Aorta (tissue), 5 donors: ENCODE results near the gene FANCI. TPM values are rescaled to one million over a fixed set of nuclear protein-coding genes. Genes with fewer than 3 reads are reported as not detected.
A peak's percentile ranks its signal among the peaks of the same experiment; 100 is the strongest.

Source experiments
- ATAC-seq: fragments of 200-7000 bp; cut with Tn5 transposase; one replicate; pipeline ENCODE4 v1.9.1; 2022; ENCODE audit warnings: moderate library complexity; ENCODE audit not compliant: low FRiP score
- DNase-seq, 2 donors: peaks; one replicate each; pipeline ENCODE4 v3.0.0-alpha.2; 2020
- H3K27ac ChIP-seq, 2 donors: one replicate each; pipeline ENCODE4 v1.5.1; 2013; ENCODE audit warnings: low read length in 2 of 2, mild to moderate bottlenecking in 2 of 2, moderate library complexity in 2 of 2, control low read depth in 1 of 2, inconsistent platforms in 1 of 2, low read depth in 1 of 2
- H3K27me3 ChIP-seq, 2 donors: one replicate each; pipeline ENCODE4 v1.6.1; 2013; ENCODE audit warnings: control low read depth in 1 of 2, low read length in 1 of 2, mild to moderate bottlenecking in 1 of 2, moderate library complexity in 1 of 2; ENCODE audit not compliant: insufficient read depth in 2 of 2, control insufficient read depth in 1 of 2
- H3K36me3 ChIP-seq, 2 donors: one replicate each; pipeline ENCODE4 v1.6.1; 2013; ENCODE audit warnings: control low read depth in 1 of 2, low read length in 1 of 2, mild to moderate bottlenecking in 1 of 2; ENCODE audit not compliant: insufficient read depth in 2 of 2, control insufficient read depth in 1 of 2
- H3K4me1 ChIP-seq, 2 donors: one replicate each; pipeline ENCODE4 v1.6.1; 2013; ENCODE audit warnings: low read length in 2 of 2, control low read depth in 1 of 2, mild to moderate bottlenecking in 1 of 2, moderate library complexity in 1 of 2; ENCODE audit not compliant: insufficient read depth in 2 of 2, control insufficient read depth in 1 of 2
- H3K4me3 ChIP-seq, 2 donors: one replicate each; pipeline ENCODE4 v1.5.1; 2013; ENCODE audit warnings: low read length in 2 of 2, control low read depth in 1 of 2, mild to moderate bottlenecking in 1 of 2
- H3K9me3 ChIP-seq: one replicate; pipeline ENCODE4 v1.6.1; 2013; ENCODE audit warnings: mild to moderate bottlenecking, low read length; ENCODE audit not compliant: control insufficient read depth
- WGBS, 2 donors: extraction: QIAGEN DNeasy Blood & Tissue Kit; methylation state at CpG; one replicate each; pipeline ENCODE4 v1.1.7; 2013; 5-methylcytosine and 5-hydroxymethylcytosine counted together
- intact Hi-C, 2 donors: fragments of 100-400 bp; cut with DNase I; formaldehyde crosslinking; loops; one replicate each; pipeline versions ENCODE4 v1.14.2 to v1.15.0; 2022
- polyA plus RNA-seq, 2 donors: library from polyadenylated mRNA; stranded (reverse); fragments of 200-250 nt; gene quantifications; one replicate each; pipeline ENCODE4 v1.2.3, GENCODE V29; 2013
- total RNA-seq, 2 donors: library from RNA; stranded (reverse); fragmentation: NEBNext Ultra II Directional; extraction: Animal tissue kit (Norgen Biotek cat#: 25700); gene quantifications; one replicate each; pipeline ENCODE4 v1.2.1, GENCODE V29; 2021
- donor health status: healthy with polysubstance abuse.
- donor health status: Bipolar disorder and iron deficiency.
- donor health status: DM: no; HTN: no; CAD: no.
- donor health status: DM: no; HTN: no; CAD: no.
- donor health status: DM: yes; HTN: yes; CAD: no.

The FANCI gene
- total and polyA plus RNA-seq, 4 donors = 1.3 to 9.1 (median 5.0) TPM

GRCh38 chr15:89320200-89320599 is 76.4 kb downstream of the FANCI start:
- Histone ChIP-seq H3K4me3 (no peak overlapping the region), H3K27ac (no peak overlapping the region), H3K27me3 (no peaks in the 10 kb centered on the region), H3K9me3 (no peaks in the 10 kb centered on the region), H3K36me3 (peaks cover 0 to 31% of the 10 kb centered on the region in 2 donors), H3K4me1 (no peaks in the 10 kb centered on the region)
- intact Hi-C loops = no loop called here
- no peak for DNase-seq
- ATAC-seq = no peak
- WGBS, 2 donors = 91 to 96% methylated on average over 2 of the region's 2 CpGs

GRCh38 chr15:89321521-89322410 is 78.0 kb downstream of the FANCI start:
- DNase-seq (no peak), ATAC-seq (no peak)
- no peak overlapping the region for H3K27ac ChIP-seq
- no peaks in the 10 kb centered on the region for H3K4me1 ChIP-seq
- no peak overlapping the region for H3K4me3 ChIP-seq
- no peaks in the 10 kb centered on the region for H3K9me3 ChIP-seq
- no peaks in the 10 kb centered on the region for H3K27me3 ChIP-seq
- peaks cover 0 to 35% of the 10 kb centered on the region in 2 donors for H3K36me3 ChIP-seq
- intact Hi-C loops = no loop called here
- WGBS, 2 donors = 77 to 79% methylated on average over 17 of the region's 17 CpGs

GRCh38 chr15:89322822-89323221 is 79.0 kb downstream of the FANCI start:
- Histone ChIP-seq H3K4me1 (no peaks in the 10 kb centered on the region), H3K27ac (no peak overlapping the region), H3K36me3 (peaks cover 0 to 35% of the 10 kb centered on the region in 2 donors), H3K27me3 (no peaks in the 10 kb centered on the region), H3K4me3 (no peak overlapping the region), H3K9me3 (no peaks in the 10 kb centered on the region)
- intact Hi-C loops = no loop called here
- DNase-seq (no peak), ATAC-seq (no peak)
- 88 to 93% methylated on average over 15 of the region's 15 CpGs for WGBS, 2 donors

- WGBS, 2 donors = 76 to 81% methylated on average over 6 of the region's 6 CpGs
- no peak overlapping the region for H3K27ac ChIP-seq
- H3K36me3 ChIP-seq = peaks cover 0 to 39% of the 10 kb centered on the region in 2 donors
- ATAC-seq (no peak), DNase-seq (no peak)
- no peak overlapping the region for H3K4me3 ChIP-seq
- no peaks in the 10 kb centered on the region for H3K4me1 ChIP-seq
- no peaks in the 10 kb centered on the region for H3K9me3 ChIP-seq
- H3K27me3 ChIP-seq = no peaks in the 10 kb centered on the region
- intact Hi-C loops = no loop called here
Observed at GRCh38 chr15:89323825-89324224, 80.0 kb downstream of the FANCI start.

- 86 to 93% methylated on average over 8 to 11 of the region's 11 CpGs for WGBS, 2 donors
- no peaks in the 10 kb centered on the region for H3K9me3 ChIP-seq
- H3K27me3 ChIP-seq = no peaks in the 10 kb centered on the region
- intact Hi-C loops = no loop called here
- peaks cover 0 to 43% of the 10 kb centered on the region in 2 donors for H3K36me3 ChIP-seq
- H3K4me3 ChIP-seq = no peak overlapping the region
- ATAC-seq (no peak), DNase-seq (no peak)
- no peak overlapping the region for H3K27ac ChIP-seq
- H3K4me1 ChIP-seq = no peaks in the 10 kb centered on the region
Observed at GRCh38 chr15:89325039-89325803, 81.4 kb downstream of the FANCI start.

GRCh38 chr15:89326316-89326715 is 82.5 kb downstream of the FANCI start:
- intact Hi-C loops = no loop called here
- WGBS, 2 donors = 87 to 88% methylated on average over 6 of the region's 6 CpGs
- DNase-seq = peak in 1 of 2 donors; percentile 66
- H3K36me3 ChIP-seq = peaks cover 0 to 37% of the 10 kb centered on the region in 2 donors
- H3K4me3 ChIP-seq = no peak overlapping the region
- no peaks in the 10 kb centered on the region for H3K9me3 ChIP-seq
- no peaks in the 10 kb centered on the region for H3K4me1 ChIP-seq
- no peak for ATAC-seq
- no peaks in the 10 kb centered on the region for H3K27me3 ChIP-seq
- no peak overlapping the region for H3K27ac ChIP-seq

- H3K27ac ChIP-seq = no peak overlapping the region
- WGBS, 2 donors = 90 to 91% methylated on average over 6 of the region's 6 CpGs
- no peaks in the 10 kb centered on the region for H3K9me3 ChIP-seq
- intact Hi-C loops = no loop called here
- ATAC-seq (no peak), DNase-seq (peak in 1 of 2 donors; percentile 40)
- H3K4me3 ChIP-seq = no peak overlapping the region
- no peaks in the 10 kb centered on the region for H3K4me1 ChIP-seq
- no peaks in the 10 kb centered on the region for H3K27me3 ChIP-seq
- H3K36me3 ChIP-seq = peaks cover 0 to 36% of the 10 kb centered on the region in 2 donors
Observed at GRCh38 chr15:89327113-89327512, 83.3 kb downstream of the FANCI start.

GRCh38 chr15:89328398-89329254 is 84.8 kb downstream of the FANCI start:
- Histone ChIP-seq H3K36me3 (peaks cover 0 to 32% of the 10 kb centered on the region in 2 donors), H3K4me1 (no peaks in the 10 kb centered on the region), H3K27ac (no peak overlapping the region), H3K27me3 (no peaks in the 10 kb centered on the region), H3K9me3 (no peaks in the 10 kb centered on the region), H3K4me3 (no peak overlapping the region)
- no peak for ATAC-seq
- intact Hi-C loops = no loop called here
- peak in 1 of 2 donors; percentile 39 for DNase-seq
- 79 to 80% methylated on average over 13 of the region's 13 CpGs for WGBS, 2 donors
